ENCODE measurements around the gene COX7A1. TPM values are rescaled to one million over a fixed set of nuclear protein-coding genes. Genes with fewer than 3 reads are reported as not detected.
A peak's percentile ranks its signal among the peaks of the same experiment; 100 is the strongest.

The COX7A1 gene
- total RNA-seq, 1 experiment from 2014 or later: not detected

DNA sequence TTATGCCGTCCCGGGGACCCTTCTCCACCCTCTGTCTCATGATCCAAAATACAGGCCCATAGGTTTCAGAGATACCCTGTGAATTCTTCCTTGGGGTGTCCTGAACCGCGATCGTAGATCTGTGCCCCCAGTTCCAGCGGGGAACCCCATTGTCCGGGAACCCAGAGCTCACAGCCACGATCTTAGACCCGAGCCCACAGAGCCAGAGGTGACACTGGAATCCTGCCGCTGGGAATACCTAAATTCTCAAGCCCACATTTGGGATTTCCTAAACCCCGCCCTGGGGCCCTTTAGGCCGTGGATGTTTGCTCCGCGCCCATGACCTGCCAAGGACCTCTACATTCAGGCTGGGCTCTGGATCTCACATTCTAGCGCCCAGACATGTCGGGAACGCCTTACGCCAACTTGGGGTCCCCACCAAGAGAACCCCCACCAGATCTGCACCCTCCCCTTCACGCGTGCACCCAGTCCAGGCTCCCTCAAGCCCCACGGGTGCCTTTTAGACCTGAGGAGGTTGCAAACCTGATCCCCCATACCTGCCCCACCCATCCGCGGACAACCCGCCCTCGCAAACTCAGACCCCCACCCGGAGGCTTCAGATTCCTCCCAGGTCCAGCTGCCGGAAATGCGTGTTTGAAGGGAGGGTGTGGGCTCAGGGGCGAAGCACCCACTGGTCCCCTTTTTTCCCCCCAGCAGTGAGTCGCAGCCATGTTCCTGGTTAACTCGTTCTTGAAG is 11.8 kb downstream of the COX7A1 start:
- H3K9me3 Mint-ChIP-seq (ENCODE audit: unreplicated experiment): peaks cover 9% of the 10 kb centered on the region
- TF ChIP-seq, protein P1, sequence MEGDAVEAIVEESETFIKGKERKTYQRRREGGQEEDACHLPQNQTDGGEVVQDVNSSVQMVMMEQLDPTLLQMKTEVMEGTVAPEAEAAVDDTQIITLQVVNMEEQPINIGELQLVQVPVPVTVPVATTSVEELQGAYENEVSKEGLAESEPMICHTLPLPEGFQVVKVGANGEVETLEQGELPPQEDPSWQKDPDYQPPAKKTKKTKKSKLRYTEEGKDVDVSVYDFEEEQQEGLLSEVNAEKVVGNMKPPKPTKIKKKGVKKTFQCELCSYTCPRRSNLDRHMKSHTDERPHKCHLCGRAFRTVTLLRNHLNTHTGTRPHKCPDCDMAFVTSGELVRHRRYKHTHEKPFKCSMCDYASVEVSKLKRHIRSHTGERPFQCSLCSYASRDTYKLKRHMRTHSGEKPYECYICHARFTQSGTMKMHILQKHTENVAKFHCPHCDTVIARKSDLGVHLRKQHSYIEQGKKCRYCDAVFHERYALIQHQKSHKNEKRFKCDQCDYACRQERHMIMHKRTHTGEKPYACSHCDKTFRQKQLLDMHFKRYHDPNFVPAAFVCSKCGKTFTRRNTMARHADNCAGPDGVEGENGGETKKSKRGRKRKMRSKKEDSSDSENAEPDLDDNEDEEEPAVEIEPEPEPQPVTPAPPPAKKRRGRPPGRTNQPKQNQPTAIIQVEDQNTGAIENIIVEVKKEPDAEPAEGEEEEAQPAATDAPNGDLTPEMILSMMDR (IDR thresholded peaks at IDR 0.05; ENCODE audit: insufficient read depth in 1 of 2, low read depth in 1 of 2, low read length in 1 of 2, severe bottlenecking in 1 of 2, unreplicated experiment in 1 of 2): no peak
- no peaks in the 10 kb centered on the region for H3K27me3 ChIP-seq (replicated peaks; ENCODE audit: control insufficient read depth, insufficient read depth, low read length)
- H3K9me3 ChIP-seq: no peaks in the 10 kb centered on the region; the same call in 1 of the 2 replicates
- H3K4me1 ChIP-seq: peaks cover 7% of the 10 kb centered on the region
- DNase-seq: peak; percentile 56 to 72
- H3K27me3 Mint-ChIP-seq (ENCODE audit: insufficient read depth, unreplicated experiment): no peaks in the 10 kb centered on the region
- intact Hi-C loops (cut with micrococcal nuclease; ENCODE audit: unreplicated experiment): no loop called here
- peaks cover 43% of the 10 kb centered on the region for H3K36me3 Mint-ChIP-seq (ENCODE audit: insufficient read depth, unreplicated experiment)
- H3K4me1 Mint-ChIP-seq (ENCODE audit: low read depth, unreplicated experiment): peaks cover 21% of the 10 kb centered on the region
- peak overlapping the region; percentile 70 for H3K4me3 ChIP-seq (ENCODE audit: low read depth, low read length)
- CTCF ChIA-PET: interaction anchor here (1.5 kb wide), 1 partner anchor 12 kb away, joined by 10 read pairs; no protein-coding TSS in a partner anchor
- TSS peak; percentile 80 for BruUV-seq (replicated peaks)
- H3K4me3 Mint-ChIP-seq (ENCODE audit: unreplicated experiment): peak overlapping the region; percentile 93
- H3K27ac Mint-ChIP-seq (ENCODE audit: unreplicated experiment): peak overlapping the region; percentile 91
- POLR2A ChIA-PET: interaction anchor here (0.6 to 2.0 kb wide), 5 partner anchors 13 to 173 kb away, joined by 4 to 12 read pairs (median 6); partner anchors contain the start of genes ZNF146 and ZNF565
- H3K36me3 ChIP-seq (ENCODE audit: control insufficient read depth, insufficient read depth, low read length): peaks cover 4% of the 10 kb centered on the region; the same call in 1 of the 2 replicates

DNA sequence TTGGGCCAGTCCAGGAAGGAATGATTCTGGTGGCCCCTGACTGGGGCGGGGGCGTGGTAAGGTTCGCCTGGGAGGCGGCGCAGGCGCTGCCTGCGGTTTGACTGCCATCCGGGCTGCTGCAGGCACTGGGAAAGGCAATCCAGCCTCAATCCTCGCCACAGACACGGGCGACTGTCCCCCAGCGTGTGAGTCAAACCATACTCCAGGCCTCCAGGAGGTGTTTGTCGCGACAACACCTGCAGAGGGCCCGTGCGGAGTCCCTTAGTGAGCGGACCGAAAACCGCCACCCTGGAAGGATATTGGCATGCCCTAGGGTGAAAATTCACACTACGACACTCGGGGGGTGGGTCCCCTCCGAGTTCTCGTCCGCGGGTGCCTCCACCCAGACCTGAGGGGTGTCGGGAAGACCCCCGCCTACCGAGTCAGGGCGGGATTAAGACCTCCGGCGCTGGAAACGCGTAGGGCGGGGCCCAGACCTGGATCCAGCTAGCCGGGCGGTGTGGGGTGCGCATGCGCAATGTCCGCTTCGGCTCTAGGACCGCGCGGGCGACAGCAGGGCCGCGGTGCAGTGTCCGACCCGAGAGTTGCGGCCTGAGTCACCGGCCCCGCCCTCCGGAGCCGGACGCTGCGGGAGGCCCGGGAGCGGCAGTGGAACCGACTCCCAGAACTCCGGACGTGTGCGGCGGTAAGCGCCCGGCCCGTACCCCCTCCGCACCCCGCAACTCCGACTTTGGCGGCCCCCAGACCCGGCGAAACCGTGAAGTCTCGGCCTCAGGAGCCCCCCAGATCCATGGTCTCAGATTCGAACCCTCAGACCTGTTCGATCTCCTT is 12.6 kb downstream of the COX7A1 start, which contains the start of gene CAPNS1:
Gene CAPNS1, plus strand, starts transcription at position 594 of the 831 bp plus-strand sequence. CDS start 946 bp downstream, outside the sequence.
- DNase-seq: peak; percentile 97 to 99
- TF ChIP-seq, protein P1 (IDR thresholded peaks at IDR 0.05; ENCODE audit: insufficient read depth in 1 of 2, low read depth in 1 of 2, low read length in 1 of 2, severe bottlenecking in 1 of 2, unreplicated experiment in 1 of 2): peak; percentile 33 to 46
- H3K9me3 ChIP-seq: no peaks in the 10 kb centered on the region; the same call in 1 of the 2 replicates
- no peaks in the 10 kb centered on the region for H3K27me3 ChIP-seq (replicated peaks; ENCODE audit: control insufficient read depth, insufficient read depth, low read length)
- peak within 1 kb of the TSS; percentile 70 for H3K4me3 ChIP-seq (ENCODE audit: low read depth, low read length)
- BruUV-seq (replicated peaks): no TSS peak
- Mint-ChIP-seq H3K36me3 (ENCODE audit: insufficient read depth, unreplicated experiment) (peaks cover 36% of the 10 kb centered on the region), H3K27ac (ENCODE audit: unreplicated experiment) (peak within 1 kb of the TSS; percentile 91), H3K4me1 (ENCODE audit: low read depth, unreplicated experiment) (peaks cover 21% of the 10 kb centered on the region), H3K9me3 (ENCODE audit: unreplicated experiment) (peaks cover 9% of the 10 kb centered on the region), H3K27me3 (ENCODE audit: insufficient read depth, unreplicated experiment) (no peaks in the 10 kb centered on the region), H3K4me3 (ENCODE audit: unreplicated experiment) (peak within 1 kb of the TSS; percentile 93)
- POLR2A ChIA-PET: interaction anchor here (0.6 to 2.0 kb wide), 5 partner anchors 10 to 172 kb away, joined by 4 to 12 read pairs (median 5); partner anchors contain the start of genes ZNF146 and ZNF565
- 0 out of 2 replicates have a peak, but pooled peaks cover 3% of the 10 kb centered on the region for H3K36me3 ChIP-seq (ENCODE audit: control insufficient read depth, insufficient read depth, low read length)
- CTCF ChIA-PET: interaction anchor here (1.5 kb wide), 1 partner anchor 12 kb away, joined by 10 read pairs; no protein-coding TSS in a partner anchor
- H3K4me1 ChIP-seq: peaks cover 7% of the 10 kb centered on the region
- intact Hi-C loops (cut with micrococcal nuclease; ENCODE audit: unreplicated experiment): loop anchor here (1.0 to 2.0 kb wide), 4 partner anchors 11 to 76 kb away; partner anchors contain the start of genes POLR2I, TBCB and ZNF146

Data from Caco-2 (cell line).